OCI-LY3 (cell line): ENCODE measurements around the gene SAP130.

ENCODE experiments used
- H2AFZ ChIP-seq: fragments of 200-600, 300-600 bp; shearing (Covaris generic); 2 replicates; pipeline ENCODE4 v1.6.0; 2014; ENCODE audit warnings: antibody characterized with exemption, low read depth, low read length
- H3K27ac ChIP-seq: fragments of 200-600, 300-600 bp; sonication (generic); 2 replicates; pipeline ENCODE4 v1.5.1; 2014; ENCODE audit warnings: mild to moderate bottlenecking, low read length, moderate library complexity, mixed read lengths
- H3K27me3 ChIP-seq: fragments of 200-600, 300-600 bp; sonication (generic); 2 replicates; pipeline ENCODE4 v1.6.1; 2014; ENCODE audit warnings: low read depth, low read length, mixed read lengths
- H3K36me3 ChIP-seq: fragments of 200-600, 300-600 bp; sonication (generic); replicated peaks from 2 replicates; pipeline ENCODE3; 2014; ENCODE audit warnings: low read depth, low read length, mixed read lengths
- H3K4me1 ChIP-seq: fragments of 300-600, 200-600 bp; sonication (generic); 2 replicates; pipeline ENCODE4 v1.6.1; 2014; ENCODE audit warnings: low read length, mixed read lengths
- H3K4me2 ChIP-seq: fragments of 200-600, 300-600 bp; sonication (generic); 2 replicates; pipeline ENCODE4 v1.6.1; 2014; ENCODE audit warnings: low read length, mixed read lengths
- H3K4me3 ChIP-seq: fragments of 300-600, 200-600 bp; sonication (generic); 2 replicates; pipeline ENCODE4 v1.5.1; 2014; ENCODE audit warnings: antibody characterized with exemption, mild to moderate bottlenecking, low read length, moderate library complexity
- H3K79me2 ChIP-seq: fragments of 300-600, 200-600 bp; shearing (Covaris generic); 2 replicates; pipeline ENCODE4 v1.6.1; 2014; ENCODE audit warnings: mild to moderate bottlenecking, low read length, mixed read lengths
- H3K9ac ChIP-seq: fragments of 300-600, 200-600 bp; shearing (Covaris generic); 2 replicates; pipeline ENCODE4 v1.6.0; 2014; ENCODE audit warnings: mild to moderate bottlenecking, low read length, moderate library complexity
- H3K9me3 ChIP-seq: fragments of 200-600, 300-600 bp; shearing (Covaris generic); 2 replicates; pipeline ENCODE4 v1.6.1; 2014; ENCODE audit warnings: low read length, mixed read lengths; ENCODE audit not compliant: insufficient read depth
- H4K20me1 ChIP-seq: fragments of 200-600, 300-600 bp; sonication (generic); 2 replicates; pipeline ENCODE4 v1.6.1; 2016; ENCODE audit warnings: low read length, mixed read lengths; ENCODE audit not compliant: insufficient read depth
- EZH2phosphoT487 ChIP-seq: fragments of 200-600 bp; shearing (Covaris generic); IDR thresholded peaks from 2 replicates; pipeline ENCODE4 v1.6.1; 2018; ENCODE audit warnings: antibody characterized with exemption, mixed run types, low read depth
- TF ChIP-seq, protein P1 (sequence below): fragments of 200-600, 300-600 bp; sonication (generic); IDR thresholded peaks from 2 replicates; pipeline ENCODE4 v1.5.1; 2014; ENCODE audit warnings: antibody characterized with exemption, low read length, low read depth

SAP130 gene

DNA sequence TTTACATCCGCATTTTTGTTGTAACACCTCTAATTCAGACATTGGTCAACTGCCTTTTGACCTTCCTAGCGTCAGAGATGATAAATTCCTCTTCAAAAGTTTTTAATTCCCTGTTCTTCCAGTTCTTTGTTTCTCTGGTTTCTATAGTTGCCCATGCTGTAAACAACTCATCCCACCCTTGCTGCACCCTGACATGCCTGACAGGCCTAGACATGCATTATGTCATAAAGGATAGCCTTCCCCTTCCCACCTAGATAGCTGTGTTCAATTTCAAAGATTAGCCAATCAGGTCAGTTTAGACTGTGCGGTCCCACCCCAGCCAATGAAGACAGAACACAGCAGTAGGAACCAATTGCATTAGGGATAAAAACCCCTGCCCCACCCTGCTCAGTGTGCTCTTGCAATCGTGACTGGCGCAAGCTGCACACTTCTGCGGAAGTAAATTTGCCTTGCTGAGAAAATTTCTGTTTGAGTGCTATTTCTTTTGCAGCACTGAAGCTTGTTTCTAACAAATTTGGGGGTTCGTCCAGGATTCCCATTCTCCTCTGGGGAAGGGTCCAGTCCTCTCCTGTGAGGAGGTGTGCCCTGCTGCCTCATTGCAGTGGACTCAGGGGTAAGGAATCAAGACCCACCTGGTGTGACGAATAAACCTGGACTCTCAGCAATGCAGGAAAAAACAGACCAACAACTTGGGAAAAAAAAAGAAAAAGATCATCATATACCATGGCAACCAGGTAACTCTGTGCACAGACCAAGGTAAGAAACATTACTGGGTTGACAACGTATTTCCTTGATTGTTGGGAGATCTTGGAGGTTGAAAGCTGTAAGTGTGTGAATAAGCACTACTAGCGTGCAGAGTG, 9.1 kb upstream of the SAP130 start:
- TF ChIP-seq, protein P1, sequence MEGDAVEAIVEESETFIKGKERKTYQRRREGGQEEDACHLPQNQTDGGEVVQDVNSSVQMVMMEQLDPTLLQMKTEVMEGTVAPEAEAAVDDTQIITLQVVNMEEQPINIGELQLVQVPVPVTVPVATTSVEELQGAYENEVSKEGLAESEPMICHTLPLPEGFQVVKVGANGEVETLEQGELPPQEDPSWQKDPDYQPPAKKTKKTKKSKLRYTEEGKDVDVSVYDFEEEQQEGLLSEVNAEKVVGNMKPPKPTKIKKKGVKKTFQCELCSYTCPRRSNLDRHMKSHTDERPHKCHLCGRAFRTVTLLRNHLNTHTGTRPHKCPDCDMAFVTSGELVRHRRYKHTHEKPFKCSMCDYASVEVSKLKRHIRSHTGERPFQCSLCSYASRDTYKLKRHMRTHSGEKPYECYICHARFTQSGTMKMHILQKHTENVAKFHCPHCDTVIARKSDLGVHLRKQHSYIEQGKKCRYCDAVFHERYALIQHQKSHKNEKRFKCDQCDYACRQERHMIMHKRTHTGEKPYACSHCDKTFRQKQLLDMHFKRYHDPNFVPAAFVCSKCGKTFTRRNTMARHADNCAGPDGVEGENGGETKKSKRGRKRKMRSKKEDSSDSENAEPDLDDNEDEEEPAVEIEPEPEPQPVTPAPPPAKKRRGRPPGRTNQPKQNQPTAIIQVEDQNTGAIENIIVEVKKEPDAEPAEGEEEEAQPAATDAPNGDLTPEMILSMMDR, result no peak
- Histone ChIP-seq H3K4me2 (no peak overlapping the region), H3K4me1 (peaks cover 9% of the 10 kb centered on the region; the same call in 1 of the 2 replicates), H3K27me3 (no peaks in the 10 kb centered on the region), H4K20me1 (no peaks in the 10 kb centered on the region), H3K9me3 (peaks cover 12% of the 10 kb centered on the region), H2AFZ (no peak overlapping the region), H3K36me3 (peaks cover 8% of the 10 kb centered on the region), H3K79me2 (no peaks in the 10 kb centered on the region), H3K9ac (no peak overlapping the region), H3K4me3 (no peak overlapping the region), H3K27ac (no peak overlapping the region)

GRCh38 chr2:128032092-128032491, 4.2 kb upstream of the SAP130 start:
- Histone ChIP-seq H3K9me3 (peaks cover 5% of the 10 kb centered on the region), H4K20me1 (no peaks in the 10 kb centered on the region), H3K27me3 (no peaks in the 10 kb centered on the region), H3K4me2 (no peak overlapping the region), H3K79me2 (no peaks in the 10 kb centered on the region), H3K4me3 (no peak overlapping the region), H3K4me1 (peaks cover 5% of the 10 kb centered on the region), H3K9ac (no peak overlapping the region), H3K36me3 (no peaks in the 10 kb centered on the region), H2AFZ (no peak overlapping the region), H3K27ac (no peak overlapping the region)
- TF ChIP-seq, protein P1, result no peak
- no peak for TF ChIP-seq EZH2phosphoT487

DNA sequence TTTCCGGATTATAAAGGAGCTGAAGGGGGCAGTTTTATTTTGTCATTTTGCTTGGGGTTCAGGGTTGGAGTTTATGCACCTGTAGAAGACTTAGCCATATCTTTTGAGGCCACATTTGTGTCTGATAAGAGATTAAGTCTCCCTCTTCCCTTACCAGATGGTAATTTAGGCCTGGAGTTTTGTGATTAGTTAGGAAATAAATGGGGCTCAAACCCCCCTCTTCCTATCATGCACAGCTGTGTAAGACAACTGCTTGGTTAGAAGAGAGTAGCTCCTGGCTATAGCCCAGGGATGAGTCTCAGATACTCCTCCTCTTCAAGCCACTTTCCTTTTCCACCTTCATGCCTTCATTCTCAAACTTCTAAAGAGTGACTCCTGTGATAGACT, 802 bp upstream of the SAP130 start:
- H3K4me2 ChIP-seq, result peak overlapping the region; percentile 80
- 0 out of 2 replicates have a peak, but pooled peaks cover 4% of the 10 kb centered on the region for H3K9me3 ChIP-seq
- H3K36me3 ChIP-seq, result no peaks in the 10 kb centered on the region
- peak overlapping the region; percentile 57 for H3K9ac ChIP-seq
- H4K20me1 ChIP-seq, result no peaks in the 10 kb centered on the region
- H2AFZ ChIP-seq, result peak overlapping the region; percentile 91
- H3K27me3 ChIP-seq, result no peaks in the 10 kb centered on the region
- H3K27ac ChIP-seq, result no peak overlapping the region
- TF ChIP-seq, protein P1, result no peak
- TF ChIP-seq EZH2phosphoT487, result no peak
- peaks cover 6% of the 10 kb centered on the region; the same call in 1 of the 2 replicates for H3K79me2 ChIP-seq
- H3K4me3 ChIP-seq, result peak overlapping the region; percentile 96
- peaks cover 10% of the 10 kb centered on the region for H3K4me1 ChIP-seq

DNA sequence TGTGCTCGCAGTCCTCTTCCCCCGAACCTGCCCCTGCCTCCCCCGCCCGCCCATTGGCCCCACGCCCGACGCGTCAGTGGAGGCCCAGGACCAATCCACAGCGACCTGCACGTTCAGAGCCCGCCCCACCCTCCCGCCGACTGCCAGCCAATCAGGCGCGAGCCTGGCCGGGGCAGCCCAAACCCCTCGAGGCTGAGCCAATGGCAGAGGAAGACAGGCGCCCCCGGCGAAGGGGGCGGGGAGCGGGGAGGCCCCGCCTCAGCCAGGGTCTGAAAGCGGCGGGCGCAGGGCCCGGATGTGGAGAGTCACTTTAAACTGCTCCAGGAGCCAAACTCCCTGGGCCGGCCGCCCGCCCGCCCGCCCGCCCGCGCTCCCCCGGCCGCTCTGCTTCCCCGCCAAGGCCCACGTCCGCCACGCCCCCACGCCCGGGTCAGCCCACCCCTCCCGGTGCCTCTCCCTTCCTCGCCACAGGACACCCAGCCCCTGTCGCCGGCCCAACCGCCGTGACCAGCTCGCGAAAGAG, 520 bp downstream of the SAP130 start:
- Histone ChIP-seq H4K20me1 (no peaks in the 10 kb centered on the region), H3K9ac (peak overlapping the region; percentile 60), H3K27ac (peak overlapping the region; percentile 45), H3K9me3 (0 out of 2 replicates have a peak, but pooled peaks cover 4% of the 10 kb centered on the region), H3K79me2 (peaks cover 6% of the 10 kb centered on the region; the same call in 1 of the 2 replicates), H3K27me3 (no peaks in the 10 kb centered on the region), H2AFZ (peak overlapping the region; percentile 35; the same call in 1 of the 2 replicates), H3K4me2 (peak overlapping the region; percentile 29), H3K4me1 (peaks cover 10% of the 10 kb centered on the region), H3K36me3 (no peaks in the 10 kb centered on the region), H3K4me3 (peak overlapping the region; percentile 96)
- TF ChIP-seq, protein P1, result no peak
- no peak for TF ChIP-seq EZH2phosphoT487
